Right lobe of liver (tissue), 6 donors: ENCODE measurements around the gene CFAP100. TPM values are rescaled to one million over a fixed set of nuclear protein-coding genes. Genes with fewer than 3 reads are reported as not detected.
A peak's percentile ranks its signal among the peaks of the same experiment; 100 is the strongest.

Experiments
- ATAC-seq, 4 donors: fragments of 200-7000 bp; cut with Tn5 transposase; one replicate each; pipeline ENCODE4 v1.9.1; 2020; ENCODE audit warnings: mild to moderate bottlenecking in 4 of 4, moderate library complexity in 4 of 4
- DNase-seq, 3 donors: peaks; one replicate each; pipeline ENCODE4 v3.0.0-alpha.2; 2020
- H3K27ac ChIP-seq, 3 donors: fragments of 200-600 bp; one replicate each; pipeline ENCODE4 v1.8.0; 2022
- H3K27me3 ChIP-seq, 2 donors: fragments of 200-600 bp; one replicate each; pipeline ENCODE4 v1.8.0; 2022
- H3K36me3 ChIP-seq, 4 donors: fragments of 200-600 bp; sonication (generic) in 1 of 4; one replicate each; pipeline versions ENCODE4 v1.5.1 to v1.8.0; 2017 to 2022; ENCODE audit warnings: control low read depth in 1 of 4
- H3K4me1 ChIP-seq, 4 donors: fragments of 200-600 bp; sonication (generic) in 1 of 4; one replicate each; pipeline versions ENCODE4 v1.5.1 to v1.8.0; 2017 to 2022; ENCODE audit warnings: control low read depth in 1 of 4
- H3K4me3 ChIP-seq, 3 donors: fragments of 200-600 bp; one replicate each; pipeline ENCODE4 v1.8.0; 2022
- H3K9me3 ChIP-seq, 4 donors: fragments of 200-600 bp; sonication (generic) in 1 of 4; one replicate each; pipeline versions ENCODE4 v1.5.1 to v1.8.0; 2017 to 2022; ENCODE audit warnings: control low read depth in 1 of 4
- CTCF ChIP-seq, 4 donors: fragments of 200-600 bp in 3 of 4; fragments of 450-650 bp in 1 of 4; IDR thresholded peaks; one replicate each; pipeline versions ENCODE4 v1.5.1 to v1.8.0; 2016 to 2022; ENCODE audit warnings: antibody characterized with exemption in 4 of 4, mild to moderate bottlenecking in 2 of 4
- POLR2A ChIP-seq: fragments of 450-650 bp; IDR thresholded peaks from one replicate; pipeline ENCODE4 v1.6.1; 2017; ENCODE audit warnings: antibody characterized with exemption, mild to moderate bottlenecking
- WGBS: methylation state at CpG from one replicate; pipeline ENCODE4 v1.1.6; 2018; ENCODE audit warnings: low coverage, low lambda C conversion rate; ENCODE audit not compliant: insufficient coverage; ENCODE audit errors: missing lambda C conversion rate; 5-methylcytosine and 5-hydroxymethylcytosine counted together
- intact Hi-C, 2 donors: fragments of 100-400 bp; cut with DNase I; formaldehyde crosslinking; loops; one replicate each; pipeline versions ENCODE4 v1.11.2 to v1.14.1; 2022
- total RNA-seq, 6 experiments: library from RNA; depleted of rRNA in 2 of 6; stranded (reverse); fragments of >200 nt in 2 of 6; fragmentation: NEBNext Ultra II Directional in 3 of 6; extraction: Animal tissue kit (Norgen Biotek cat#: 25700) in 3 of 6; gene quantifications; one replicate each; pipeline versions ENCODE4 v1.1.0 to v1.2.4, GENCODE V29; 2016 to 2023
- donor health status: DM: no; HTN: yes; CAD: no.
- donor health status: DM: no; HTN: no; CAD: no.
- donor health status: DM: no; HTN: no; CAD: no.
- donor health status: DM: no; HTN: yes; CAD: no.
- donor health status: DM: no; HTN: yes; CAD: no.

The CFAP100 gene
- total RNA-seq, 6 experiments from 2014 or later = not detected

- peak; percentile 55 for TF ChIP-seq POLR2A
- TF ChIP-seq CTCF (IDR thresholded peaks at IDR 0.05) = no peak
- H3K4me3 ChIP-seq = no peak overlapping the region
- H3K27me3 ChIP-seq = no peaks in the 10 kb centered on the region
- intact Hi-C loops = no loop called here
- peak overlapping the region; percentile 74 to 85 (median 81) for H3K27ac ChIP-seq
- 39% methylated on average over 10 of the region's 13 CpGs for WGBS
- H3K4me1 ChIP-seq = peaks cover 3 to 69% (median 43%) of the 10 kb centered on the region in 4 donors
- H3K36me3 ChIP-seq = peaks cover 11 to 61% (median 37%) of the 10 kb centered on the region in 4 donors
- H3K9me3 ChIP-seq = no peaks in the 10 kb centered on the region
- peak; percentile 51 to 72 (median 64) for ATAC-seq
- peak; percentile 79 to 85 (median 85) for DNase-seq
These were observed 73.6 kb downstream of the CFAP100 start for GRCh38 chr3:126468028-126468891.

- no peak overlapping the region for H3K4me3 ChIP-seq
- peak; percentile 23 to 51 (median 40) for DNase-seq
- H3K9me3 ChIP-seq = no peaks in the 10 kb centered on the region
- peaks cover 11 to 55% (median 34%) of the 10 kb centered on the region in 4 donors for H3K36me3 ChIP-seq
- ATAC-seq = no peak
- peaks cover 3 to 68% (median 41%) of the 10 kb centered on the region in 4 donors for H3K4me1 ChIP-seq
- intact Hi-C loops = no loop called here
- H3K27ac ChIP-seq = peak overlapping the region in 1 of 3 donors; percentile 34
- H3K27me3 ChIP-seq = no peaks in the 10 kb centered on the region
- 86% methylated on average over 11 of the region's 11 CpGs for WGBS
- TF ChIP-seq POLR2A (no peak), CTCF (IDR thresholded peaks at IDR 0.05) (no peak)
These were observed 74.8 kb downstream of the CFAP100 start for GRCh38 chr3:126469479-126469878.

- intact Hi-C loops = no loop called here
- Histone ChIP-seq H3K36me3 (peaks cover 11 to 38% (median 22%) of the 10 kb centered on the region in 4 donors), H3K4me3 (peak overlapping the region; percentile 10 to 17 (median 14)), H3K27ac (peak overlapping the region; percentile 18 to 98 (median 85)), H3K27me3 (no peaks in the 10 kb centered on the region), H3K4me1 (peaks cover 0 to 42% (median 21%) of the 10 kb centered on the region in 4 donors), H3K9me3 (no peaks in the 10 kb centered on the region)
- ATAC-seq (peak; percentile 52 to 59 (median 55)), DNase-seq (peak; percentile 80 to 86 (median 84))
- TF ChIP-seq CTCF (IDR thresholded peaks at IDR 0.05) (peak; percentile 8 to 35 (median 14)), POLR2A (peak; percentile 89)
- 23% methylated on average over 8 of the region's 8 CpGs for WGBS
These were observed 77.7 kb downstream of the CFAP100 start for GRCh38 chr3:126472277-126473006.

- ATAC-seq (no peak), DNase-seq (peak; percentile 17 to 45 (median 26))
- TF ChIP-seq CTCF (IDR thresholded peaks at IDR 0.05) (no peak), POLR2A (no peak)
- WGBS = 57% methylated on average over 14 of the region's 14 CpGs
- Histone ChIP-seq H3K27me3 (no peaks in the 10 kb centered on the region), H3K27ac (peak overlapping the region; percentile 7 to 98 (median 85)), H3K4me3 (peak overlapping the region; percentile 60 to 73 (median 63)), H3K9me3 (no peaks in the 10 kb centered on the region), H3K36me3 (peaks cover 11 to 32% (median 20%) of the 10 kb centered on the region in 4 donors), H3K4me1 (peaks cover 0 to 32% (median 14%) of the 10 kb centered on the region in 4 donors)
- intact Hi-C loops = no loop called here
These were observed 78.8 kb downstream of the CFAP100 start for GRCh38 chr3:126473292-126474168.
